ENCODE measurements around the gene DDX20.

The DDX20 gene

DNA sequence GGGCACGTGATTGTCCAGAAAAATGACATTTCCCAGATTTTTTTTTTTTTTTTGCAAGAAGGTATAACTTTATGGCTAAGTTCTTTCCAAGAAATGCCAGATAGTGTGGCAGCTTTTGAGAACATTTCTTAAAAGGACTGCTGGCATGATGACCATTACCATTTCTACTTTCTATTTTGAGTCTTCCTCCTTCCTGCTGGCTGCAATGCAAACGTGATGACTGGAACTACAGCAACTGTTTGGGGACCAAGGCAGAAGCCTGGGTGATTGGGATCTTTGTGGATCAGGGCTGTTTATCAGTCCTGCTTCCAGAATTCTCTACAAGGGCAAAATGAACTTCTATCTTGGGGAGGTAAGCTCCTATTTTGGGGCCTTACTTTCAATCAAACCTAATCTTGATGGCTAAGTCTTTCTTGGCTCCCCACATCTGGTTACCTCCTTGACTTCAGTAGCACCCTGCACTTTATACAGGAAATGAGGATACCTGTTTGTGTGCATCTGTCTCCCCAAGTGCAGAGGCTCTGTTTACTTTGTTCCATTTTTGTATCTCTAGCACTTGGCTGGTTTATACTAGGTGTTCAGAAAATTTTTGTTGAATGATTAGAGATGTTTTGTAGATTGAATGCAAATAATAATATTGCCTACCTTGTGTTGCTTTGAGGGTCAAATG is 3.7 kb upstream of the DDX20 start:
- no peak for DNase-seq

- DNase-seq = no peak
Measured at GRCh38 chr1:111754984-111755330, 744 bp upstream of the DDX20 start.

- no peak for DNase-seq
Measured at GRCh38 chr1:111756124-111756513, 418 bp downstream of the DDX20 start.

GRCh38 chr1:111758373-111758772 is 2.7 kb downstream of the DDX20 start:
- DNase-seq = no peak

GRCh38 chr1:111761717-111762116 is 6.0 kb downstream of the DDX20 start:
- no peak for DNase-seq

GRCh38 chr1:111762332-111762731 is 6.6 kb downstream of the DDX20 start:
- DNase-seq = no peak

DNA sequence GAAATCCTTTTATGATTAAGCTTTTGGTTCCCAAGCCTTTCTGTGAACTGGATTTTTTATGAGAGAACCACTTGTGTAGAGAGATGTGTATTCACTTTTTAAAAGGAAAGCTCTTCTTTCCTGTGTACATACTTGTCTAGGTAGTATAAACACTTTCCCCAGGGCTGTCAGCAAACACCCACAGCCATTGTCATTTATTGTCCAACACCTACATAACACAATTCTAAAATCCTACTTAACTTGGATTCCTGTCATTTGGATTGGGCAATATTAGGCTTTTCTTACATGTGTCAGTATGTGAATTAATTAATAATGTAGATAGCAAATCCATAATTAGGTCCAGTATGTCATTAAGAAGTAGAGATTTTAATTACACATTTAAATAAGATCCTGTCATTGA is 12.3 kb downstream of the DDX20 start:
- DNase-seq = no peak

DNA sequence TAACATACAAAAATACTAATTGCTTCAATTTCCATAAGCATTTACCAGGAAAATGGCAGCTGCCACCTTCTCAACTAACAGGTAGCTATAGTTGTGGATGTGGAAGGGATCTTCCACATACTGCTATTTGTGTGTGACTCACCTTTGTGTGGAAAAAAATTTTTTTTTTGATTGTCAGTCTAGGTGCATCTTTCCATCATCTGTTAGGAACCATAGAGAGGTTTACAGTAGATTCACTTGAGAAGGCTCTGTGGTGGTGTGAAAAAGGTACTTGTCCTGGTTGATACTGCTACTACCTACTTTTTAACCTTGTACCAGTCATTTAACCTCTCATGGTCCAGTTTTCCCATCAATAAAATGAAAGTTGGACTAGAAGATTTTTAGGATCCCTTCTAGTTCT is 12.9 kb downstream of the DDX20 start:
- no peak for DNase-seq

DNA sequence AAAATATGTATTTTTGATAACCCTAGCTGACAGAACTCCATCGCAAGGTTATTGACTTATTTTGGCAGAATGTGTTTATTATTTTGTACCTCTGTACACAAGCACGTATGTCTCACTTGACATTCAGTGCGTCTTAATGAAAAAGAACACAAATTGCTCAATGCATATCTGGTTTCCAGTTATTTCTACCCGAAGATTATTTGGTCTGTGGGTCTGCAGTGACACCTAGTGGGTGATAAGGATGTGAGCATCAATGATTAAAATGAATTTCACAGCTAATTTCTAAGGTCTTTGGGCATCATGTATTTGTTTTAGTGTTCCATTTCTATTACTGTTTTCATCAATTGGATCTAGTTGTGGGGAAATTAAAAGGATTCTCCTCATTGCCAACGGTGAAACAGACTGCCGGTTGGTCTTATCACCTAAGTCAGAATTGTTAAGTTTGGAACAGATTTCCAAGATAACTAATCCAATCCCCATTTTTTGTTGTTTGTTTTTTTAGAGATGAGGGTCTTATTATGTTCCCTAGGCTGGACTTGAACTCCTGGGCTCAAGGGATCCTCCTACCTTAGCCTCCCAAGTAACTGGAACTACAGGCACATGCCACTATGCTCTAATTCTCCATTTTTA is 13.9 kb downstream of the DDX20 start:
- DNase-seq = peak; percentile 76

- DNase-seq = no peak
Measured at GRCh38 chr1:111770916-111771315, 15.2 kb downstream of the DDX20 start.

DNA sequence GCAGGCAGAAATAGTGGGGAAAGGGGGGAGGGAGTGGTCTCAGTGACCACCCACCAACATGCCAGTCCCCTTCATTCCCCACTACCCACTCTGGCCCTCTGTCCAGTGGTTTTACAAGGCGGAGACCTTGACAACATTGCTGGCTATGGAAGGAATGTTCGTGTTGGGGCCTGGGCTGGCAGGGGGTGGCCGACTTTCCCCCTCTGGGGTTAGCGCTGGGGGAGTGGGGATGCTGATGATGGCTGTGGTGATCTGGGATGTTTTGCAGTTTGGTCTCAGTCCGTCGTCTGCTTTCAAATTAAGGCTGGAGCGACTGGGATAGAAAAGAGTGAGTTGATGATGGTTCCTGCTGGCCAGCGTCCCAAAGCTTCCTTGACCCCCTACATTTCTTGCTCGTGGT is 20.3 kb downstream of the DDX20 start:
- DNase-seq = no peak

GRCh38 chr1:111776391-111776790 is 20.7 kb downstream of the DDX20 start:
- no peak for DNase-seq

DNA sequence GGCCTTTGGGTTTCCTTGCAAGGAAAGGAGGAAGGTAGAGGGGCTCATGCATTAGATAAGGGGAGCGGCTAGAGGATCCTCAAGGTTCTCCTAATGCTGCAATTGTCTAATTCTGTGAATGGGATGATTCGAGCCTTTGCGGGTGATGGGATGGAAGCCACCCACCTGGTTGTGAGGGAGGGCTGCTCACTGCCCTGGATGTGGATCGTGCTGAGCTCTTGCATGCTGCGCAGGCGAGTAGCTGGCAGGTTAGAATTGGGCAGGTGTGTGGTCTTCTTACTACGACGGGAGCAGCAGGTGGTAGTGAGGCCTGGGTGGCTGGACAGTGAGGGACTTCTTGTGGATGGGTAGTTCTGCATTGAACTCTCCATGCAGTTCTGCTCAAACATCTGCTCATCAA is 21.2 kb downstream of the DDX20 start:
- DNase-seq = no peak

GRCh38 chr1:111777301-111777700 is 21.6 kb downstream of the DDX20 start:
- DNase-seq = no peak

DNA sequence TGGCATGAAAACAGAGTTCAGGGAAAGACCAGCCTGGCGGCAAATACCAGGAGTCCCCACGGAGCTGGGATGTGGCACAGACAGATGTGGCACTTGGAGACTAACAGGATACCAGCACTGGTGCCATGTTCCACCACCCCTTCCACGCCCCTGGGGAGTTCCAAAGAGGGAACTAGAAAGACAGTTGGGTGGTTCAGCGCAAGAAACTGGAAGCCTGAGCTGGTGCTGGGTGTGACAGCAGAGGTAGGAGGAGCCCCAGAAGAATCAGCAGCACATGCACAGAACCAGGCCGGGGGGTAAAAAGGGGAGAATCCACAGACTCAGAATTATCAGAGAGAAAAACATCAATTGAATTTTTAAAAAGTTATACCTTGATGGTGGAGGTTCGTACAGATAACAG is 22.4 kb downstream of the DDX20 start:
- DNase-seq = no peak

GRCh38 chr1:111778541-111779051 is 22.9 kb downstream of the DDX20 start:
- DNase-seq = no peak

DNA sequence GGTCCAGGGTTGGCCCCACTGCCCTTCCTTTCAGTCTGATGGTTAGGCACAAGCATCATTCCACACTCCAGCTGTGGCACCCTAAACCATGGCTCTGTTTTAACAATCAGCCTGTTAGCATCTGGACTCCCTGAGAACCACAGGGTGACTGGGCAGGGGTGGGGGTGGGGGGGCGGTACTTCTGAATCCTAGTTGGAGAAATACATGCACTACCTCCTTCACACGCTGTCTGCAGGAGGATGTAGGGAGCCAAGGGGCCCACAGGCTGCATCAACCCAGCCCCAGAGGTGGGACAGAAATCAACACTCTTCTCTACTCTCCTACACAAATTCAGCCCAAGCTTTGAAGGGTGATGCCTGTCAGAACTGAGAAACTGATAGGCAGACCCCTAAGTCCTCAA is 23.8 kb downstream of the DDX20 start:
- no peak for DNase-seq

DNA sequence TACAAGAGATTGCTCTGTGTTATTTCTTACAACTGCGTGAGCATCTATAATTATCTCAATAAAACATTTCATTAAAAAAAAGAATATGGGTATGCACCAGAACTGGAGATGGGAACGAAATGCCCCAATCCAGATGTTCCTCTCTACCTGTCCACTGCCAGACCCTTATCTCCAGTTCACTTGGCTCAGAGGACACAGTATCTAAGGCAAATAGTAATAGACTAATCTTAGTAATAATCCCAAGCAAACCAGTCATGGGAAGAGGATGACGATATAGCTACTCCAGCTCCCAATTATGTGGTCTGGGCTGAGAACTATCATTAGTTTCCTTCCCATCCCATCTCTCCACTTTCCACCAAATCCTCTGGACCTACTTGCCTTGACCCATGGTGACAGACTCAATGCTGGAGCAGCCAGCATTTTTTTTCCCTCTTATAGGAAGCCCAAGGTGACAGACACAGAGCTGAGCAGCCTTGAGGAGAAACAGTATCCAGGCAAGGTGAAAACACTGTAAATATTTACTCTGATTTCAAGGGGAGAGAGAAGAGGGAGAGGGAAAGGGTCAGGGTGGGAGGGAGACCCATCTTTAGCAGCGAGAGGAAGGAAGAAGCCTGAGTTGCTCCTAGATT is 28.7 kb downstream of the DDX20 start:
- no peak for DNase-seq

- no peak for DNase-seq
Measured at GRCh38 chr1:111786669-111787207, 31.0 kb downstream of the DDX20 start.

- DNase-seq = no peak
Measured at GRCh38 chr1:111789142-111789541, 33.4 kb downstream of the DDX20 start.

GRCh38 chr1:111789666-111790316 is 34.1 kb downstream of the DDX20 start:
- DNase-seq = no peak

- DNase-seq = no peak
Measured at GRCh38 chr1:111791776-111792175, 36.1 kb downstream of the DDX20 start.

- no peak for DNase-seq
Measured at GRCh38 chr1:111792249-111792648, 36.5 kb downstream of the DDX20 start.

- no peak for DNase-seq
Measured at GRCh38 chr1:111793923-111794322, 38.2 kb downstream of the DDX20 start.

All from CD4-positive, alpha-beta T cell treated with Interleukin-10 for 1 hour (primary cell).